CD14-positive monocyte (primary cell): Measurements from ENCODE around the gene DHX40. TPM values are rescaled to one million over a fixed set of nuclear protein-coding genes. Genes with fewer than 3 reads are reported as not detected.

Experiments used
- DNase-seq, 3 donors: peaks; one replicate each; pipeline ENCODE4 v3.0.0-alpha.2; 2011 to 2022
- H2AFZ ChIP-seq: 2 replicates; pipeline ENCODE4 v1.6.0; 2012; ENCODE audit warnings: mild to moderate bottlenecking, low read depth, low read length, inconsistent platforms; ENCODE audit not compliant: insufficient read depth, poor library complexity, severe bottlenecking
- H3K27ac ChIP-seq, 2 donors: 1 replicate in 1 of 2; 2 replicates in 1 of 2; pipeline ENCODE4 v1.5.1; 2012 to 2013; ENCODE audit warnings: low read length in 2 of 2, control low read depth in 1 of 2, inconsistent platforms in 1 of 2, low read depth in 1 of 2, mild to moderate bottlenecking in 1 of 2
- H3K27me3 ChIP-seq, 2 donors: one replicate each; pipeline versions ENCODE4 v1.6.0 to v1.6.1; 2011 to 2013; ENCODE audit warnings: low read length in 2 of 2; ENCODE audit not compliant: control insufficient read depth in 2 of 2, insufficient read depth in 2 of 2
- H3K36me3 ChIP-seq, 2 donors: replicated peaks in 1 of 2; 1 replicate in 1 of 2; 2 replicates in 1 of 2; pipeline versions ENCODE4 v1.5.1 to v1.6.1; 2012 to 2013; ENCODE audit warnings: low read length in 2 of 2, control low read depth in 1 of 2, inconsistent platforms in 1 of 2, mild to moderate bottlenecking in 1 of 2; ENCODE audit not compliant: insufficient read depth in 2 of 2, control insufficient read depth in 1 of 2
- H3K4me1 ChIP-seq, 2 donors: 1 replicate in 1 of 2; 2 replicates in 1 of 2; pipeline versions ENCODE4 v1.5.1 to v1.6.1; 2012 to 2013; ENCODE audit warnings: low read length in 2 of 2, control low read depth in 1 of 2, inconsistent platforms in 1 of 2, mild to moderate bottlenecking in 1 of 2, moderate library complexity in 1 of 2; ENCODE audit not compliant: insufficient read depth in 2 of 2, control insufficient read depth in 1 of 2
- H3K4me2 ChIP-seq: replicated peaks from 2 replicates; pipeline ENCODE3; 2012; ENCODE audit warnings: low read length, moderate library complexity, mild to moderate bottlenecking; ENCODE audit not compliant: poor library complexity, severe bottlenecking; ENCODE audit errors: extremely low read depth
- H3K4me3 ChIP-seq, 3 experiments: fragments of 200-600 bp in 1 of 3; sonication (generic) in 1 of 3; replicated peaks in 1 of 3; 1 replicate in 2 of 3; 2 replicates in 1 of 3; pipeline ENCODE4 v1.5.1; 2011 to 2013; ENCODE audit warnings: low read length in 3 of 3, mild to moderate bottlenecking in 3 of 3, control low read depth in 2 of 3, low read depth in 2 of 3, inconsistent platforms in 1 of 3, moderate library complexity in 1 of 3
- H3K79me2 ChIP-seq: 2 replicates; pipeline ENCODE4 v1.6.0; 2012; ENCODE audit warnings: mild to moderate bottlenecking, control low read depth, inconsistent platforms, low read length, moderate library complexity; ENCODE audit not compliant: insufficient read depth
- H3K9ac ChIP-seq: 2 replicates; pipeline ENCODE4 v1.6.0; 2017; ENCODE audit warnings: low read length, mild to moderate bottlenecking; ENCODE audit not compliant: insufficient read depth, poor library complexity, severe bottlenecking
- H3K9me3 ChIP-seq, 2 donors: replicated peaks in 1 of 2; 1 replicate in 1 of 2; 2 replicates in 1 of 2; pipeline versions ENCODE4 v1.5.1 to v1.6.1; 2012 to 2013; ENCODE audit warnings: low read length in 2 of 2, control low read depth in 1 of 2; ENCODE audit not compliant: control insufficient read depth in 1 of 2, insufficient read depth in 1 of 2
- H4K20me1 ChIP-seq: 2 replicates; pipeline ENCODE4 v1.6.0; 2012; ENCODE audit warnings: mild to moderate bottlenecking, low read length, control low read depth, moderate library complexity; ENCODE audit not compliant: insufficient read depth
- H3K27ac Mint-ChIP-seq, 7 donors: one replicate each; pipeline ENCODE4 v1.8.0; 2020; ENCODE audit warnings: mild to moderate bottlenecking in 7 of 7, mixed read lengths in 7 of 7, moderate library complexity in 6 of 7, inconsistent platforms in 2 of 7
- H3K27me3 Mint-ChIP-seq, 3 donors: one replicate each; pipeline ENCODE4 v1.8.0; 2021 to 2022; ENCODE audit warnings: low read depth in 3 of 3, mild to moderate bottlenecking in 3 of 3, mixed read lengths in 3 of 3, moderate library complexity in 3 of 3, inconsistent platforms in 1 of 3
- H3K36me3 Mint-ChIP-seq, 2 donors: one replicate each; pipeline ENCODE4 v1.8.0; 2020; ENCODE audit warnings: mixed read lengths in 2 of 2, inconsistent platforms in 1 of 2, mild to moderate bottlenecking in 1 of 2
- H3K4me1 Mint-ChIP-seq: one replicate; pipeline ENCODE4 v1.8.0; 2020; ENCODE audit warnings: mild to moderate bottlenecking, mixed read lengths
- H3K4me3 Mint-ChIP-seq, 2 donors: one replicate each; pipeline ENCODE4 v1.8.0; 2020; ENCODE audit warnings: mild to moderate bottlenecking in 2 of 2, mixed read lengths in 2 of 2, moderate library complexity in 1 of 2
- H3K9me3 Mint-ChIP-seq, 7 donors: one replicate each; pipeline ENCODE4 v1.8.0; 2020 to 2022; ENCODE audit warnings: mixed read lengths in 7 of 7, mild to moderate bottlenecking in 6 of 7, moderate library complexity in 6 of 7, inconsistent platforms in 2 of 7
- CTCF ChIP-seq: fragments of 200-600 bp; IDR thresholded peaks from one replicate; pipeline ENCODE4 v1.8.0; 2022; ENCODE audit warnings: antibody characterized with exemption, mild to moderate bottlenecking
- WGBS: methylation state at CpG from one replicate; pipeline ENCODE4 v1.1.5; 2013; ENCODE audit warnings: missing lambda C conversion rate; ENCODE audit not compliant: insufficient coverage; 5-methylcytosine and 5-hydroxymethylcytosine counted together
- intact Hi-C, 2 donors: fragments of 100-400 bp; cut with micrococcal nuclease; formaldehyde crosslinking; loops; one replicate each; pipeline versions ENCODE4 v1.15.0 to v1.15.1; 2023
- polyA plus RNA-seq, 3 donors: library from polyadenylated mRNA; depleted of rRNA in 1 of 3; unstranded in 2 of 3; stranded (reverse) in 1 of 3; fragments of 300-500 nt in 2 of 3; fragments of >200 nt in 1 of 3; fragmentation: Illumina TruSeq in 2 of 3; gene quantifications; 1 replicate in 2 of 3; 2 replicates in 1 of 3; pipeline ENCODE4 v1.2.3, GENCODE V29; 2012 to 2021

The DHX40 gene
- polyA plus RNA-seq, 3 donors = 12.4 to 22.0 (median 21.0) TPM

GRCh38 chr17:59620518-59621259, 55.3 kb downstream of the DHX40 start:
- Histone ChIP-seq H3K27ac (peak overlapping the region; percentile 98 to 100), H2AFZ (no peak overlapping the region), H3K4me2 (peak overlapping the region; percentile 84), H4K20me1 (peaks cover 51% of the 10 kb centered on the region), H3K4me3 (peak overlapping the region; percentile 71 to 100 (median 78)), H3K4me1 (peaks cover 38 to 53% of the 10 kb centered on the region in 2 donors), H3K27me3 (no peaks in the 10 kb centered on the region), H3K36me3 (no peaks in the 10 kb centered on the region), H3K9me3 (no peaks in the 10 kb centered on the region), H3K79me2 (peaks cover 73% of the 10 kb centered on the region), H3K9ac (peak overlapping the region; percentile 100)
- peaks cover 45% of the 10 kb centered on the region for H3K4me1 Mint-ChIP-seq
- H3K36me3 Mint-ChIP-seq = peaks cover 0 to 8% of the 10 kb centered on the region in 2 donors
- peak in 2 of 3 donors; percentile 46 to 56 for DNase-seq
- no peak for TF ChIP-seq CTCF
- H3K27ac Mint-ChIP-seq = peak overlapping the region; percentile 99 to 100 (median 99)
- peaks cover 0 to 1% (median 0%) of the 10 kb centered on the region in 3 donors for H3K27me3 Mint-ChIP-seq
- peak overlapping the region; percentile 92 to 96 for H3K4me3 Mint-ChIP-seq
- WGBS = 30% methylated on average over 2 of the region's 14 CpGs
- intact Hi-C loops = loop anchor here in 1 of 2 donors (10.0 kb wide), 1 partner anchor 224 kb away; no protein-coding TSS in a partner anchor
- no peaks in the 10 kb centered on the region for H3K9me3 Mint-ChIP-seq

GRCh38 chr17:59621771-59622170, 56.4 kb downstream of the DHX40 start:
- Histone ChIP-seq H3K4me2 (peak overlapping the region; percentile 84), H3K27ac (peak overlapping the region in 1 of 2 donors; percentile 98), H3K36me3 (no peaks in the 10 kb centered on the region), H3K79me2 (peaks cover 84% of the 10 kb centered on the region), H3K9me3 (no peaks in the 10 kb centered on the region), H2AFZ (no peak overlapping the region), H4K20me1 (peaks cover 62% of the 10 kb centered on the region), H3K4me1 (peaks cover 44 to 64% of the 10 kb centered on the region in 2 donors), H3K4me3 (peak overlapping the region in 1 of 3 experiments; percentile 100), H3K27me3 (no peaks in the 10 kb centered on the region), H3K9ac (no peak overlapping the region)
- Mint-ChIP-seq H3K9me3 (no peaks in the 10 kb centered on the region), H3K27ac (peak overlapping the region; percentile 29 to 99 (median 69)), H3K4me3 (peak overlapping the region; percentile 61 to 92), H3K27me3 (peaks cover 0 to 1% (median 0%) of the 10 kb centered on the region in 3 donors), H3K36me3 (peaks cover 0 to 8% of the 10 kb centered on the region in 2 donors), H3K4me1 (peaks cover 56% of the 10 kb centered on the region)
- TF ChIP-seq CTCF = no peak
- intact Hi-C loops = loop anchor here in 1 of 2 donors (10.0 kb wide), 1 partner anchor 223 kb away; no protein-coding TSS in a partner anchor
- no CpG with 5 or more reads among the region's 4 CpGs for WGBS
- DNase-seq = no peak
